AG04450 (cell line): ENCODE data around the gene HOXB8. TPM values are rescaled to one million over a fixed set of nuclear protein-coding genes. Genes with fewer than 3 reads are reported as not detected.

Source experiments
- CTCF ChIA-PET: fragments of 300-600, 350-600 bp; formaldehyde crosslinking; extraction: SDS; loops from one replicate; lab custom pipeline; 2022; ENCODE audit warnings: antibody characterized with exemption, inconsistent platforms; lab: Charles Lee
- POLR2A ChIA-PET: fragments of 350-600 bp; formaldehyde crosslinking; extraction: SDS; loops from one replicate; lab custom pipeline; 2021; ENCODE audit warnings: antibody characterized with exemption, inconsistent platforms; lab: Yijun Ruan, JAX
- DNase-seq: peaks from one replicate; pipeline ENCODE4 v3.0.0-alpha.2; 2011; ENCODE audit warnings: low read depth, low spot score
- H3K27ac ChIP-seq: one replicate; pipeline ENCODE4 v1.5.1; 2012; ENCODE audit warnings: low read depth, low read length, control low read depth
- H3K27me3 ChIP-seq: one replicate; pipeline ENCODE4 v1.6.0; 2012; ENCODE audit warnings: low read length; ENCODE audit not compliant: control insufficient read depth, insufficient read depth
- H3K4me3 ChIP-seq: 2 replicates; pipeline ENCODE4 v1.5.1; 2011; ENCODE audit warnings: mild to moderate bottlenecking, low read depth, low read length, control low read depth
- H3K9me3 ChIP-seq: 2 replicates; pipeline ENCODE4 v1.5.1; 2012; ENCODE audit warnings: low read length; ENCODE audit not compliant: control insufficient read depth, insufficient read depth
- CTCF ChIP-seq: IDR thresholded peaks from 2 replicates; pipeline ENCODE4 v1.5.1; 2011; ENCODE audit warnings: low read depth, low read length, control low read depth, inconsistent platforms
- polyA plus RNA-seq: library from polyadenylated mRNA; depleted of rRNA; stranded (reverse); fragments of >200 nt; gene quantifications from 2 replicates; pipeline ENCODE4 v1.2.3, GENCODE V29; 2011

The HOXB8 gene
- polyA plus RNA-seq, 1 experiment, result 0.97 TPM

DNA sequence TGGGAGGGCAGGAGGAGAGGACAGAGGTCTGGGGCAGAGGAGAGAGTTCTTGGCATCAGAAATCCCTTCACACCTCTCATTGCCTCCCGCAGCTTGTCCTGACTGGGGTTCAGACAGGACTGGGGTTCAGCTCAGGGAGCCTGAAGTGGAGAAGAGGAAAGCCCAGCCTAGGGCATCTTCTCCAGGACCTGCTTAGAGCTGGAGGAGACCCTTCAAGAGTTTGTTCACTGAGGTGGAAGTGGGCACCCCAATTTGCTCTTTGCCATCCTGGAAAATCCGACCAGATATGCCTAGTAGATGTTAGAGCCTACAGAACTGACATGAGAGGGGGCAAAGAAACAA lies 27.0 kb downstream of the HOXB8 start:
- no peak for DNase-seq
- no peak for TF ChIP-seq CTCF
- Histone ChIP-seq H3K27ac (peak overlapping the region; percentile 97), H3K9me3 (no peaks in the 10 kb centered on the region; the same call in 1 of the 2 replicates), H3K27me3 (no peaks in the 10 kb centered on the region), H3K4me3 (peak overlapping the region; percentile 89)
- ChIA-PET POLR2A (interaction anchor here (0.6 to 2.7 kb wide), 11 partner anchors 10 to 77 kb away, joined by 3 to 12 read pairs (median 6); no protein-coding TSS in a partner anchor), CTCF (interaction anchor here (0.7 to 1.6 kb wide), 8 partner anchors 9 to 325 kb away, joined by 3 to 8 read pairs (median 4); no protein-coding TSS in a partner anchor)

DNA sequence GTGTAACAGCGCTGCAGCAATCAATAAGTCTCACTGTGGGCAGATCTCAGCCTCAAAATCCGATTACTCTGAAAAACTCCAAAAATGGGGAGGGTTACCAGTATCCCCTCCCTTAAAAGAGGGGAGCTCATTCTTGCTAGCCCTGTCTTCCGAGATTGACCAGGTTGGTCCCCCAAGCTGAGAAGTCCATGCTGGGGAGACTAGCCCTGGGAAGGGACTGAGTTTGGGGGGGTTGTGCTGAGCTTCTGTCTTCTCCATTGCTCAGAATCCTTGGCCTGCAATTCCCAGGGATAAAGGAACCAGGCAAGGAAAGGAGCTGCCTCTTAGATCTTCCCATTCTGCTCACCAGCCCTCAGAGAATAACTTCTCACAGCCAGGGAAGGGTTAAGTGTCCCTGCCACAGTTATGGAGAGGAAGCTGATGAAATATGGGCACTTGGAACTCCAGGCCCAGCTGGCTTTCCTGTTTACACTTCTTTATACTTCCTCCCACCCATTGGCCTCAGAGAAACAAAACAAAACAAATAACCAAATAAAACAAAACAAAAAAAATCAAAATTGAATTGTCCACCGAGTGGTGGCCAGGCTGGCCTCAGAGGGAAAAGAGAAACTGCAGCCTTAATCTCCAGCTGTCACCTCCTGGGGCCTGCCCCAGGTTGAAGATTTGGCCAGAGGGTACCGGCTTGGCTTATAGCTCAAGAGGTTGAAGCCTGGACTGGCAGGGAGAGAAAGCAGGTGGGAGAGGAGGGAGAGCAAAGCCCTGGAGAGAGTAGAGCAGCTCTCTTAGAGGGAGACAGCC lies 27.6 kb downstream of the HOXB8 start:
- no peak for TF ChIP-seq CTCF
- DNase-seq, result no peak
- ChIA-PET POLR2A (interaction anchor here (0.6 to 2.7 kb wide), 13 partner anchors 9 to 114 kb away, joined by 3 to 12 read pairs (median 4); no protein-coding TSS in a partner anchor), CTCF (interaction anchor here (0.7 to 1.6 kb wide), 8 partner anchors 9 to 280 kb away, joined by 3 to 8 read pairs (median 4); no protein-coding TSS in a partner anchor)
- no peaks in the 10 kb centered on the region; the same call in 1 of the 2 replicates for H3K9me3 ChIP-seq
- no peaks in the 10 kb centered on the region for H3K27me3 ChIP-seq
- H3K27ac ChIP-seq, result peak overlapping the region; percentile 97
- peak overlapping the region; percentile 89 for H3K4me3 ChIP-seq

- Histone ChIP-seq H3K4me3 (peak overlapping the region; percentile 89), H3K27me3 (no peaks in the 10 kb centered on the region), H3K27ac (peak overlapping the region; percentile 97), H3K9me3 (no peaks in the 10 kb centered on the region; the same call in 1 of the 2 replicates)
- no peak for DNase-seq
- ChIA-PET POLR2A (interaction anchor here (0.6 to 2.7 kb wide), 7 partner anchors 10 to 113 kb away, joined by 3 to 12 read pairs (median 4); no protein-coding TSS in a partner anchor), CTCF (interaction anchor here (0.6 to 1.6 kb wide), 7 partner anchors 26 to 279 kb away, joined by 3 to 8 read pairs (median 4); no protein-coding TSS in a partner anchor)
- TF ChIP-seq CTCF, result no peak
These were observed 28.5 kb downstream of the HOXB8 start for GRCh38 chr17:48586355-48587258.

- DNase-seq, result no peak
- no peak for TF ChIP-seq CTCF
- Histone ChIP-seq H3K4me3 (peak overlapping the region; percentile 89), H3K27me3 (no peaks in the 10 kb centered on the region), H3K27ac (peak overlapping the region; percentile 97), H3K9me3 (no peaks in the 10 kb centered on the region; the same call in 1 of the 2 replicates)
- CTCF ChIA-PET, result interaction anchor here (0.6 to 1.7 kb wide), 4 partner anchors 16 to 249 kb away, joined by 3 to 9 read pairs (median 4); no protein-coding TSS in a partner anchor
- POLR2A ChIA-PET, result interaction anchor here (1.2 kb wide), 1 partner anchor 44 kb away, joined by 4 read pairs; no protein-coding TSS in a partner anchor
These were observed 30.8 kb downstream of the HOXB8 start for GRCh38 chr17:48584223-48584741.
